Measurements from ENCODE around the gene RAF1.

GRCh38 chr3:12588039-12589009, 75.6 kb downstream of the RAF1 start:
- TF ChIP-seq POLR2AphosphoS5 (IDR thresholded peaks at IDR 0.05; ENCODE audit: low read depth, low read length) (no peak), REST (IDR thresholded peaks at IDR 0.05; ENCODE audit: insufficient read depth in 1 of 2, low read depth in 2 of 2, low read length in 1 of 2) (no peak), CTCF (IDR thresholded peaks at IDR 0.05) (no peak), SIN3A (IDR thresholded peaks at IDR 0.05; ENCODE audit: borderline replicate concordance, insufficient read depth, low read depth, low read length) (no peak)
